ENCODE measurements around the gene GMDS. TPM values are rescaled to one million over a fixed set of nuclear protein-coding genes. Genes with fewer than 3 reads are reported as not detected.

Gene GMDS
- total and polyA plus RNA-seq, 2 experiments from 2014 or later: 30.1 to 36.5 TPM

DNA sequence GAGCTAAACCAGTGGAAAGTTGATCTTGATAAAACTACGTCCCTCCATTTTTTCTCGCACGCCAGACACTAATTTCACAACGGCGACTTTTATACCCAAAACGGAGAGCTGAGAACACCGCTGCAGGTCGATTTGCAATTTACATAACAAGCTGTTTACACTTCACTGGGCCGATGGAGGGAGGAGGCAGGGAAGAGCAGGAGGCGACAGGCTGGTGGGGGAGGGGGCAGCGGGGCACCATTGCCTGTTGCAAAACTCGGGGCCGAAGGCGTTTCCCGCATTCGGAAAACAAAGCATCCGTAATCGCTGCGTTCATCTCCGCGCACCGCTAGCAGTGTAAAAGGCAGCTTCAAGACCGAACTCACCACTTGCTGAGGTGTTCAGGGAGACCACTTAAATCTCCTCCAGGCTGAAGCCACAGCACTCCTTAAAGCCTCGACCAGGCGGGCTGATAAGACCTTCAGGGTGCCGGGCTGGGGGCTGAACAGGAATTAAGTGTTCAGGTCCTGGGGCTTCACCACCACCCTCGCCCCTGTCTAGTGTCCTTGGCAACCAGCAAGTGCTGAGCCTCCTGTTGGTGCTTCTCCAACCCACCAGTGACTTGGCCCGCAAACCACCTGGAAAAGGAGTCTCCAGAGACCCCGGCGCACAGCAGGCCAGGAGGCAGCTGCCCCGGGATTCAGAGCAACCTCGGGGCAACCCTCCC lies 637.7 kb downstream of the GMDS start:
- peaks cover 11% of the 10 kb centered on the region; the same call in 1 of the 2 replicates for H3F3A ChIP-seq (replicated peaks; ENCODE audit: low read depth)
- H3K27me3 ChIP-seq (ENCODE audit: insufficient read depth): peaks cover 97% of the 10 kb centered on the region
- peak overlapping the region; percentile 83 for H3K4me2 ChIP-seq
- no peaks in the 10 kb centered on the region for H3K9me2 ChIP-seq (ENCODE audit: insufficient read depth)
- H3K36me3 Mint-ChIP-seq (ENCODE audit: low read depth): no peaks in the 10 kb centered on the region; the same call in 2 of the 3 replicates
- no peak overlapping the region for H3K27ac Mint-ChIP-seq
- H3K36me3 ChIP-seq (ENCODE audit: insufficient read depth): no peaks in the 10 kb centered on the region
- DNase-seq (ENCODE audit: low spot score) (peak; percentile 94), ATAC-seq (peak; percentile 22)
- H3K27ac ChIP-seq (ENCODE audit: low read depth): no peak overlapping the region; the same call in 1 of the 2 replicates
- peaks cover 35% of the 10 kb centered on the region for H3K4me1 ChIP-seq (ENCODE audit: insufficient read depth)
- peaks cover 8% of the 10 kb centered on the region; the same call in 2 of the 3 replicates for H3K9me3 Mint-ChIP-seq
- peak overlapping the region; percentile 53 for H3K4me3 ChIP-seq
- H2AFZ ChIP-seq: peak overlapping the region; percentile 35; the same call in 1 of the 2 replicates
- no peaks in the 10 kb centered on the region for H3K79me2 ChIP-seq (replicated peaks; ENCODE audit: insufficient read depth)
- peaks cover 43% of the 10 kb centered on the region for H3K4me1 Mint-ChIP-seq
- peak overlapping the region; percentile 64 for H3K4me3 Mint-ChIP-seq
- TF ChIP-seq, protein P1, sequence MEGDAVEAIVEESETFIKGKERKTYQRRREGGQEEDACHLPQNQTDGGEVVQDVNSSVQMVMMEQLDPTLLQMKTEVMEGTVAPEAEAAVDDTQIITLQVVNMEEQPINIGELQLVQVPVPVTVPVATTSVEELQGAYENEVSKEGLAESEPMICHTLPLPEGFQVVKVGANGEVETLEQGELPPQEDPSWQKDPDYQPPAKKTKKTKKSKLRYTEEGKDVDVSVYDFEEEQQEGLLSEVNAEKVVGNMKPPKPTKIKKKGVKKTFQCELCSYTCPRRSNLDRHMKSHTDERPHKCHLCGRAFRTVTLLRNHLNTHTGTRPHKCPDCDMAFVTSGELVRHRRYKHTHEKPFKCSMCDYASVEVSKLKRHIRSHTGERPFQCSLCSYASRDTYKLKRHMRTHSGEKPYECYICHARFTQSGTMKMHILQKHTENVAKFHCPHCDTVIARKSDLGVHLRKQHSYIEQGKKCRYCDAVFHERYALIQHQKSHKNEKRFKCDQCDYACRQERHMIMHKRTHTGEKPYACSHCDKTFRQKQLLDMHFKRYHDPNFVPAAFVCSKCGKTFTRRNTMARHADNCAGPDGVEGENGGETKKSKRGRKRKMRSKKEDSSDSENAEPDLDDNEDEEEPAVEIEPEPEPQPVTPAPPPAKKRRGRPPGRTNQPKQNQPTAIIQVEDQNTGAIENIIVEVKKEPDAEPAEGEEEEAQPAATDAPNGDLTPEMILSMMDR (conservative IDR thresholded peaks at IDR 0.05; ENCODE audit: low read depth in 2 of 2): no peak
- TF ChIP-seq NANOG (IDR thresholded peaks at IDR 0.05; ENCODE audit: borderline replicate concordance): peak; percentile 25; the same call in 1 of the 2 replicates
- TF ChIP-seq CREB1 (CRISPR knock-in tag; IDR thresholded peaks at IDR 0.05; ENCODE audit: low read depth): 0 out of 2 replicates have a peak, but pooled peaks have one; percentile 30
- peak; percentile 21 for TF ChIP-seq EZH2phosphoT487 (IDR thresholded peaks at IDR 0.05; ENCODE audit: unreplicated experiment)
- TF ChIP-seq JUNB (IDR thresholded peaks at IDR 0.05; ENCODE audit: unreplicated experiment): no peak
- TF ChIP-seq ZNF114 (CRISPR knock-in tag; IDR thresholded peaks at IDR 0.05): no peak
- TF ChIP-seq, protein P2, sequence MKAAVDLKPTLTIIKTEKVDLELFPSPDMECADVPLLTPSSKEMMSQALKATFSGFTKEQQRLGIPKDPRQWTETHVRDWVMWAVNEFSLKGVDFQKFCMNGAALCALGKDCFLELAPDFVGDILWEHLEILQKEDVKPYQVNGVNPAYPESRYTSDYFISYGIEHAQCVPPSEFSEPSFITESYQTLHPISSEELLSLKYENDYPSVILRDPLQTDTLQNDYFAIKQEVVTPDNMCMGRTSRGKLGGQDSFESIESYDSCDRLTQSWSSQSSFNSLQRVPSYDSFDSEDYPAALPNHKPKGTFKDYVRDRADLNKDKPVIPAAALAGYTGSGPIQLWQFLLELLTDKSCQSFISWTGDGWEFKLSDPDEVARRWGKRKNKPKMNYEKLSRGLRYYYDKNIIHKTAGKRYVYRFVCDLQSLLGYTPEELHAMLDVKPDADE (IDR thresholded peaks at IDR 0.05): no peak
- TF ChIP-seq ZNF331 (CRISPR knock-in tag; IDR thresholded peaks at IDR 0.05; ENCODE audit: low read depth): no peak
- peaks cover 79% of the 10 kb centered on the region for H3K27me3 Mint-ChIP-seq (ENCODE audit: insufficient read depth, low read depth, poor library complexity)
- H4K20me1 ChIP-seq (replicated peaks; ENCODE audit: insufficient read depth): peaks cover 7% of the 10 kb centered on the region

DNA sequence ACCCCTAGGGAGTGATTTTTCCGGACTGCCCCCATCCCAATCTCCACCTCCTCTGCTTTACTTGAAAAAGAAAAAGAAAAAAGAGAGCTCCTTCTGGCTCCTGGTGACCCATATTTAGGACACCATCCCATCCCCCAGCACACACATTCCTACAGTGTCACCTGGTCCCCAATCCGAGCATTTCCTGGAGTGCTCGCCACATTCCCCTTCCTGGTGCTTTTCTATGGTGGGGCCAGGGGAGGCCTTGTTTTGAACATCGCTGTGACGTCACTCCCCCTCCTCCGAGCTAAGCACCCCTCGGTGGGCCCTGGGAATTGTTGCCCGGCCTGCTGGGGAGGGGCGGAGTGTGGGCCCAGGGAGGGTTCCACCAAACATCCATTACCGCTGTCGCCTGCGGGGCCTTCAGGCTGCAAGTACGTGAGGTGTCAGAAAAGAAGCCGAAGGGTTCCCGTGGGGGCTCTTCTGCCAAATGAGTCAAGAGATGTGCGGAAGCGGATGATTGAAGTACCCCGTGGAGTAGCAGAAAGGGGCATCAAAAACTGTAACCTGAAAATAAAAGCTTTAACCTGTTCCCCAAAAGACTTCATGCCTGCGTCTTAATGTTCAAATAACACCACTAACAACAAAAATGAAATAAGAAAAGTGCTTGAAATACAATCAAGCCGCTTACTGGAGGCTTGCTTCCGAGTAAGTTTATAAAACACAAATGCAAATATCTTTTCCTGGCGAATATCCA lies 638.5 kb downstream of the GMDS start:
- Mint-ChIP-seq H3K4me1 (peaks cover 38% of the 10 kb centered on the region), H3K36me3 (ENCODE audit: low read depth) (no peaks in the 10 kb centered on the region; the same call in 2 of the 3 replicates), H3K27me3 (ENCODE audit: insufficient read depth, low read depth, poor library complexity) (peaks cover 79% of the 10 kb centered on the region), H3K4me3 (peak overlapping the region; percentile 64), H3K9me3 (peaks cover 4% of the 10 kb centered on the region; the same call in 2 of the 3 replicates), H3K27ac (no peak overlapping the region)
- TF ChIP-seq CREB1 (CRISPR knock-in tag; IDR thresholded peaks at IDR 0.05; ENCODE audit: low read depth): peak; percentile 95
- TF ChIP-seq, protein P1 (conservative IDR thresholded peaks at IDR 0.05; ENCODE audit: low read depth in 2 of 2): no peak
- peak; percentile 5 for ATAC-seq
- Histone ChIP-seq H3K27me3 (ENCODE audit: insufficient read depth) (peaks cover 97% of the 10 kb centered on the region), H3K79me2 (replicated peaks; ENCODE audit: insufficient read depth) (no peaks in the 10 kb centered on the region), H3K4me2 (peak overlapping the region; percentile 83), H3K9me2 (ENCODE audit: insufficient read depth) (no peaks in the 10 kb centered on the region), H3K4me3 (peak overlapping the region; percentile 53), H3K27ac (ENCODE audit: low read depth) (no peak overlapping the region; the same call in 1 of the 2 replicates), H2AFZ (no peak overlapping the region), H3K36me3 (ENCODE audit: insufficient read depth) (no peaks in the 10 kb centered on the region), H3F3A (replicated peaks; ENCODE audit: low read depth) (peaks cover 7% of the 10 kb centered on the region; the same call in 1 of the 2 replicates), H4K20me1 (replicated peaks; ENCODE audit: insufficient read depth) (peaks cover 4% of the 10 kb centered on the region; the same call in 1 of the 2 replicates), H3K4me1 (ENCODE audit: insufficient read depth) (peaks cover 29% of the 10 kb centered on the region)
- DNase-seq (ENCODE audit: low spot score): peak; percentile 92
